H9 (cell line): Measurements from ENCODE around the gene FABP7. TPM values are rescaled to one million over a fixed set of nuclear protein-coding genes. Genes with fewer than 3 reads are reported as not detected.
A peak's percentile ranks its signal among the peaks of the same experiment; 100 is the strongest.

Source experiments
- DNase-seq: peaks from one replicate; pipeline ENCODE4 v3.0.0-alpha.2; 2017
- H2AFZ ChIP-seq: one replicate; pipeline ENCODE4 v1.6.1; 2013; ENCODE audit warnings: mild to moderate bottlenecking, low read length, control low read depth, moderate library complexity
- H2AK5ac ChIP-seq: 2 replicates; pipeline ENCODE4 v1.6.1; 2013; ENCODE audit warnings: low read length, control low read depth, mixed read lengths; ENCODE audit not compliant: insufficient read length
- H2BK120ac ChIP-seq: one replicate; pipeline ENCODE4 v1.6.1; 2013; ENCODE audit warnings: low read depth, mild to moderate bottlenecking, low read length, control low read depth, inconsistent platforms; ENCODE audit not compliant: poor library complexity, severe bottlenecking
- H2BK12ac ChIP-seq: 2 replicates; pipeline ENCODE4 v1.6.1; 2013; ENCODE audit warnings: low read length, control low read depth, mixed read lengths, low read depth; ENCODE audit not compliant: insufficient read length
- H2BK15ac ChIP-seq: 2 replicates; pipeline ENCODE4 v1.6.1; 2013; ENCODE audit warnings: low read depth, low read length, control low read depth
- H2BK20ac ChIP-seq: one replicate; pipeline ENCODE4 v1.6.1; 2013; ENCODE audit warnings: low read depth, mild to moderate bottlenecking, low read length, control low read depth, inconsistent platforms; ENCODE audit not compliant: poor library complexity, severe bottlenecking
- H2BK5ac ChIP-seq: 2 replicates; pipeline ENCODE4 v1.6.1; 2013; ENCODE audit warnings: low read length, control low read depth, mixed read lengths; ENCODE audit not compliant: insufficient read length
- H3K14ac ChIP-seq: 2 replicates; pipeline ENCODE4 v1.6.1; 2013; ENCODE audit warnings: low read length, control low read depth; ENCODE audit not compliant: insufficient read depth
- H3K18ac ChIP-seq: 2 replicates; pipeline ENCODE4 v1.6.1; 2013; ENCODE audit warnings: low read depth, mild to moderate bottlenecking, mixed read lengths, low read length, control low read depth; ENCODE audit not compliant: insufficient read length
- H3K23ac ChIP-seq: 2 replicates; pipeline ENCODE4 v1.6.1; 2013; ENCODE audit warnings: low read length, control low read depth, mixed read lengths, low read depth; ENCODE audit not compliant: insufficient read length
- H3K23me2 ChIP-seq: 2 replicates; pipeline ENCODE4 v1.6.1; 2013; ENCODE audit warnings: low read depth, mild to moderate bottlenecking, mixed read lengths, low read length, control low read depth; ENCODE audit not compliant: insufficient read length, poor library complexity, severe bottlenecking
- H3K27ac ChIP-seq: 2 replicates; pipeline ENCODE4 v1.5.1; 2013; ENCODE audit warnings: low read length, control low read depth, mixed read lengths, low read depth; ENCODE audit not compliant: insufficient read length
- H3K27me3 ChIP-seq: 2 replicates; pipeline ENCODE4 v1.6.1; 2013; ENCODE audit warnings: low read length, control low read depth, inconsistent platforms; ENCODE audit not compliant: insufficient read depth
- H3K4ac ChIP-seq: 2 replicates; pipeline ENCODE4 v1.6.1; 2013; ENCODE audit warnings: low read depth, mild to moderate bottlenecking, control low read depth, inconsistent platforms, low read length, moderate library complexity
- H3K4me1 ChIP-seq: 2 replicates; pipeline ENCODE4 v1.6.1; 2013; ENCODE audit warnings: low read length, control low read depth, inconsistent platforms; ENCODE audit not compliant: insufficient read depth
- H3K4me2 ChIP-seq: 2 replicates; pipeline ENCODE4 v1.6.1; 2013; ENCODE audit warnings: low read length, control low read depth, mixed read lengths; ENCODE audit not compliant: insufficient read length, insufficient read depth
- H3K56ac ChIP-seq: 2 replicates; pipeline ENCODE4 v1.6.1; 2013; ENCODE audit warnings: low read depth, mild to moderate bottlenecking, mixed read lengths, low read length, control low read depth; ENCODE audit not compliant: insufficient read length
- H3K79me1 ChIP-seq: 2 replicates; pipeline ENCODE4 v1.6.1; 2013; ENCODE audit warnings: low read depth, mild to moderate bottlenecking, moderate library complexity, low read length, control low read depth, inconsistent platforms; ENCODE audit not compliant: insufficient read depth, poor library complexity, severe bottlenecking
- H3K79me2 ChIP-seq: 2 replicates; pipeline ENCODE4 v1.6.1; 2013; ENCODE audit warnings: low read length, control low read depth, inconsistent platforms; ENCODE audit not compliant: insufficient read depth
- H3K9ac ChIP-seq: 2 replicates; pipeline ENCODE4 v1.6.1; 2013; ENCODE audit warnings: low read length, control low read depth, mixed read lengths; ENCODE audit not compliant: insufficient read length; ENCODE audit errors: extremely low read depth
- H3K9me3 ChIP-seq: one replicate; pipeline ENCODE4 v1.6.1; 2013; ENCODE audit warnings: low read depth, low read length, inconsistent platforms; ENCODE audit not compliant: control insufficient read depth
- H3T11ph ChIP-seq: one replicate; pipeline ENCODE4 v1.6.1; 2013; ENCODE audit warnings: mild to moderate bottlenecking, low read length, control low read depth, inconsistent platforms
- H4K20me1 ChIP-seq: one replicate; pipeline ENCODE4 v1.6.1; 2013; ENCODE audit not compliant: control insufficient read depth, insufficient read length, insufficient read depth
- H4K5ac ChIP-seq: 2 replicates; pipeline ENCODE4 v1.6.1; 2013; ENCODE audit warnings: low read depth, mild to moderate bottlenecking, mixed read lengths, low read length, control low read depth; ENCODE audit not compliant: insufficient read length
- H4K8ac ChIP-seq: replicated peaks from 2 replicates; pipeline ENCODE4 v1.6.1; 2013; ENCODE audit warnings: low read length, control low read depth, mixed read lengths, low read depth; ENCODE audit not compliant: insufficient read length
- H4K91ac ChIP-seq: 2 replicates; pipeline ENCODE4 v1.6.1; 2013; ENCODE audit warnings: low read depth, mild to moderate bottlenecking, moderate library complexity, mixed read lengths, low read length, control low read depth; ENCODE audit not compliant: insufficient read length
- H3K27ac Mint-ChIP-seq, 3 experiments: 2 replicates in 2 of 3; 3 replicates in 1 of 3; pipeline ENCODE4 v1.8.0; 2020 to 2021; ENCODE audit warnings: mixed read lengths in 3 of 3, mild to moderate bottlenecking in 1 of 3, moderate library complexity in 1 of 3
- H3K27me3 Mint-ChIP-seq: 2 replicates; pipeline ENCODE4 v1.8.0; 2021; ENCODE audit warnings: low read depth, mild to moderate bottlenecking, moderate library complexity, mixed read lengths
- H3K36me3 Mint-ChIP-seq, 3 experiments: 2 replicates in 2 of 3; 3 replicates in 1 of 3; pipeline ENCODE4 v1.8.0; 2020 to 2021; ENCODE audit warnings: low read depth in 3 of 3, mixed read lengths in 3 of 3; ENCODE audit not compliant: insufficient read depth in 1 of 3
- H3K4me1 Mint-ChIP-seq, 2 experiments: 2 replicates each; pipeline ENCODE4 v1.8.0; 2020; ENCODE audit warnings: mixed read lengths in 2 of 2
- H3K4me3 Mint-ChIP-seq, 2 experiments: 2 replicates in 1 of 2; 3 replicates in 1 of 2; pipeline ENCODE4 v1.8.0; 2020 to 2021; ENCODE audit warnings: mild to moderate bottlenecking in 2 of 2, mixed read lengths in 2 of 2, moderate library complexity in 1 of 2
- H3K9me3 Mint-ChIP-seq, 2 experiments: 2 replicates in 1 of 2; 3 replicates in 1 of 2; pipeline ENCODE4 v1.8.0; 2020; ENCODE audit warnings: mild to moderate bottlenecking in 2 of 2, mixed read lengths in 2 of 2, moderate library complexity in 1 of 2
- CTCF ChIP-seq: fragments of 200-600 bp; sonication (generic); conservative IDR thresholded peaks from 3 replicates; pipeline ENCODE4 v1.8.0; 2021; ENCODE audit warnings: antibody characterized with exemption, mild to moderate bottlenecking
- WGBS: extraction: QIAGEN DNeasy Blood & Tissue Kit; methylation state at CpG from one replicate; pipeline ENCODE4 v1.1.7; 2013; ENCODE audit warnings: missing lambda C conversion rate, low lambda C conversion rate, mixed read lengths; ENCODE audit not compliant: insufficient read length; ENCODE audit errors: extremely low coverage; 5-methylcytosine and 5-hydroxymethylcytosine counted together
- total RNA-seq: library from RNA; stranded (reverse); gene quantifications from 2 replicates; pipeline ENCODE4 v1.2.1, GENCODE V29; 2021

The FABP7 gene
- total RNA-seq, 1 experiment from 2014 or later = 3.9 TPM

- H3K4me3 Mint-ChIP-seq = no peak overlapping the region
- peak; percentile 53 for DNase-seq
- no CpG with 5 or more reads among the region's 5 CpGs for WGBS
Measured at GRCh38 chr6:122778302-122778701, 1.2 kb upstream of the FABP7 start.

More at GRCh38 chr6:122778302-122778701, 1.2 kb upstream of the FABP7 start:
- Mint-ChIP-seq H3K36me3 (no peaks in the 10 kb centered on the region), H3K9me3 (no peaks in the 10 kb centered on the region), H3K4me1 (peaks cover 25 to 33% of the 10 kb centered on the region in 2 experiments), H3K27ac (peak overlapping the region in 1 of 3 experiments; percentile 69; a peak in 2 of 7 replicates), H3K27me3 (no peaks in the 10 kb centered on the region; the same call in 1 of the 2 replicates)
- Histone ChIP-seq H2BK20ac (no peak overlapping the region), H3K23me2 (no peaks in the 10 kb centered on the region), H3K9ac (no peak overlapping the region), H4K8ac (no peak overlapping the region), H3K18ac (no peak overlapping the region), H3K27me3 (no peaks in the 10 kb centered on the region), H3K14ac (no peak overlapping the region), H2BK15ac (no peak overlapping the region), H2BK5ac (no peak overlapping the region), H3K9me3 (no peaks in the 10 kb centered on the region), H4K20me1 (no peaks in the 10 kb centered on the region), H4K91ac (no peak overlapping the region), H2AK5ac (no peak overlapping the region), H3K79me2 (no peaks in the 10 kb centered on the region), H4K5ac (no peak overlapping the region), H2BK120ac (no peak overlapping the region), H3K27ac (no peak overlapping the region), H3K23ac (no peak overlapping the region), H3K4me2 (no peak overlapping the region), H3T11ph (no peak overlapping the region), H2AFZ (peak overlapping the region; percentile 1), H3K79me1 (no peaks in the 10 kb centered on the region), H3K4me1 (peaks cover 3% of the 10 kb centered on the region; the same call in 1 of the 2 replicates), H3K4ac (no peak overlapping the region), H3K56ac (no peak overlapping the region), H2BK12ac (no peak overlapping the region)
- no peak for TF ChIP-seq CTCF
